Activated CD4-positive, alpha-beta T cell treated with anti-CD3 and anti-CD28 coated beads, Interleukin-2, amount 10 ng/mL, durations not matched to agents 7 days and 5 days (primary cell): ENCODE results near the gene MROH2B. TPM values are rescaled to one million over a fixed set of nuclear protein-coding genes. Genes with fewer than 3 reads are reported as not detected.
"Not testable (repeated sequence)": the region's sequence is repeated elsewhere in the genome, so short reads cannot be mapped to it uniquely, and the experiment has no call there.

ENCODE experiments used
- CTCF ChIA-PET: fragments of 350-600 bp; sonication (Branson Sonifier 250); formaldehyde crosslinking; loops from one replicate; lab custom pipeline; 2021; ENCODE audit warnings: antibody characterized with exemption; lab: Charles Lee
- POLR2A ChIA-PET: fragments of 350-600 bp; sonication (Branson Sonifier 250); formaldehyde crosslinking; loops from one replicate; lab custom pipeline; 2021; ENCODE audit warnings: antibody characterized with exemption; lab: Charles Lee
- DNase-seq: peaks from one replicate; pipeline ENCODE4 v3.0.0-alpha.2; 2020
- H3K27ac Mint-ChIP-seq: one replicate; pipeline ENCODE4 v1.8.0; 2021; ENCODE audit warnings: mild to moderate bottlenecking, moderate library complexity, mixed read lengths
- H3K27me3 Mint-ChIP-seq: one replicate; pipeline ENCODE4 v1.8.0; 2021; ENCODE audit warnings: mixed read lengths
- H3K36me3 Mint-ChIP-seq: one replicate; pipeline ENCODE4 v1.8.0; 2021; ENCODE audit warnings: low read depth, mixed read lengths
- H3K4me1 Mint-ChIP-seq: one replicate; pipeline ENCODE4 v1.8.0; 2021; ENCODE audit warnings: mixed read lengths
- H3K4me3 Mint-ChIP-seq: one replicate; pipeline ENCODE4 v1.8.0; 2021; ENCODE audit warnings: mild to moderate bottlenecking, moderate library complexity, mixed read lengths
- H3K9me3 Mint-ChIP-seq: one replicate; pipeline ENCODE4 v1.8.0; 2021; ENCODE audit warnings: mixed read lengths
- total RNA-seq, 2 experiments: library from RNA; stranded (reverse); gene quantifications; one replicate each; pipeline ENCODE4 v1.2.3, GENCODE V29; 2021

Gene MROH2B
- total RNA-seq, 2 experiments from 2014 or later, result not detected

DNA sequence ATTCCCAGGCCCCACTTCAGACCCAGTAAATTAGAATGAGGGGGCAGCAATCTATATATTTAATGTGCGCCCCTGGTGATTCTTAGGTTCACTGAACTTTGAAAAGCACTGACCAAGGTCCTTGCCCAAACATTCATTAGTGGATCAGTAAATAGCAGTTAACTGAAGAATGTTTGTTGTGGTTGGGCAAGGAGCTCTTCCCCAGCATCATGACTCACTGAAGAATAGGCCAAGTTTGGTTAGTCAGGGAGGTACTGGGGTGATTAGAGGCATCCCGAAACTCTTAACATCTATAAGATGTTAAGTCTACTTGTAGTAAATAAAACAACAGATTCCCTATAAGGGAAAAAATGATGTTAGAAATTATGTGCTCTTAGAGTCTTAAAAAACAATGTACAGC is 833 bp upstream of the MROH2B start:
- Mint-ChIP-seq H3K36me3 (no peaks in the 10 kb centered on the region), H3K4me1 (no peaks in the 10 kb centered on the region), H3K9me3 (no peaks in the 10 kb centered on the region), H3K4me3 (no peak overlapping the region), H3K27me3 (no peaks in the 10 kb centered on the region), H3K27ac (no peak overlapping the region)
- no peak for DNase-seq
- ChIA-PET CTCF (no interaction called here), POLR2A (no interaction called here)

DNA sequence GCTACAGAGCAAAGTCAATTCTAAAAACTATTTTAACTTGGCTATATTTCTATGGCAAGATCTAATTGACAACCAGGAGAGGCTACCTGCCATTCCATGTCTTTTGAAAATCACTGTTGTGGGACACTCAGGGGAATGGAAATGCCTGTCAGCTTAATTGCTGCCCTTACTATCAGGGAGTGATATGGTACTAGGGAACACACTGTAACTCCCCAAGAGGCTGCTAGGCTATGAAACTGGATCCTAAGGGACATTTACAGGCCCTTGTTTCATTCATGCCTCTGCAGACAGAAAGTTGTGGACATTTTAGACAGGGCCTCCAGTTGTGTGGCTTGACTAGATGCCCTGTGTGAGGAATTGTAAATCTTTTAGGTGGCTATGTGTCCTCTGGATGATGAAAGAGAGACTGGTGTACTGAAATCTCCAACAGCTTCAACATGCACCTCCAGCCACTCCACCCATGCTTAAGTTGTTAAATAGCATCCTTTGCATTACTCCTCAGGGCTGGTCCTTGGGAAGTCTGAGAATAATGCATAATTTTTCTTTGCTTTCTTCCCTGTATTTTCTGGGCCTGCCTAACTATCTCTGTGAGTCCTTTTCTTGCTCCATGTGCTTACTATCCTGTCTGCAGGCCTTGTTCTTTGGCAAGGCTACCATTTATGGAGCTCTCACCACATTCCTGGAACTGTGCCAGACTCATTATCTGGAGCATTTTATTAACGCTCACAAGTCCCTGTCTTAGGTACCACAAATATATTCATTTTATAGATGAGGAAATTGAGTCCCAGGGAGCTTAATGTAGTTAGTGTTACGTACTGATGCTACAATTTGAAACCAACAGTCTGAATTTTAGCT is 3.2 kb downstream of the MROH2B start:
- CTCF ChIA-PET, result interaction anchor here (1.4 kb wide), 1 partner anchor 12 kb away, joined by 3 read pairs; no protein-coding TSS in a partner anchor
- H3K9me3 Mint-ChIP-seq, result no peaks in the 10 kb centered on the region
- DNase-seq, result no peak
- POLR2A ChIA-PET, result no interaction called here
- H3K27ac Mint-ChIP-seq, result no peak overlapping the region
- H3K27me3 Mint-ChIP-seq, result no peaks in the 10 kb centered on the region
- no peaks in the 10 kb centered on the region for H3K36me3 Mint-ChIP-seq
- H3K4me3 Mint-ChIP-seq, result no peak overlapping the region
- no peaks in the 10 kb centered on the region for H3K4me1 Mint-ChIP-seq

DNA sequence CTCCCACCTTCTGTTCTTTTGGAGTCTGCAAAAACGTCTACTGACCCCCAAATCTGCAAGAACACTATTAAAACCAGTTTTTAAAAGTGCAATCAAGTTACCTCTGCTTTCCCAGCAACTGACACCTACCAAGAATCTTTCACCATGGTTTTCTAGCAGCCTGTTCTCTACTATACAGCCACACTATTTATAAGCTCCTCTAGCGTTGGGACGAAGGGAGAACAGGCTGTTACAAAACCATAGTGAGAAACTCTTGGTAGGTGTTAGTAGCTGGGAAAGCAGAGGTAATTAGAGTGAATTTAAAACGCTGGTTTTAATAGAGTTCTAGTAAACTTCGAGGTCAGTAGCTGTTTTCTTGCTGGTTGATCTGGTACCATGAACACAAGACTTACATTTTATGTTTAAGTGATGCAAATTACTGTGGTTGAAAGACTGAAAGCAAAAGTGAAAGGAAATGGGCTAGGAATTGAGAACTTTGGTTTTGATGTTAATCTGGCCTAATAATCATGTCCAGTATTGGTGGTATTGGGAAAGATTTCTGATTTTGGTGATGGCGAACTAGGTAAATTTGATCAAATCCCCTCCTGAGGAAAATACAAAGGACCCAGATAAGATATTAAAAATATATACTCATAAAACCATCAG is 5.3 kb downstream of the MROH2B start:
- CTCF ChIA-PET, result no interaction called here
- Mint-ChIP-seq H3K4me3 (no peak overlapping the region), H3K9me3 (no peaks in the 10 kb centered on the region), H3K36me3 (no peaks in the 10 kb centered on the region), H3K4me1 (no peaks in the 10 kb centered on the region), H3K27me3 (no peaks in the 10 kb centered on the region), H3K27ac (no peak overlapping the region)
- POLR2A ChIA-PET, result no interaction called here
- no peak for DNase-seq

DNA sequence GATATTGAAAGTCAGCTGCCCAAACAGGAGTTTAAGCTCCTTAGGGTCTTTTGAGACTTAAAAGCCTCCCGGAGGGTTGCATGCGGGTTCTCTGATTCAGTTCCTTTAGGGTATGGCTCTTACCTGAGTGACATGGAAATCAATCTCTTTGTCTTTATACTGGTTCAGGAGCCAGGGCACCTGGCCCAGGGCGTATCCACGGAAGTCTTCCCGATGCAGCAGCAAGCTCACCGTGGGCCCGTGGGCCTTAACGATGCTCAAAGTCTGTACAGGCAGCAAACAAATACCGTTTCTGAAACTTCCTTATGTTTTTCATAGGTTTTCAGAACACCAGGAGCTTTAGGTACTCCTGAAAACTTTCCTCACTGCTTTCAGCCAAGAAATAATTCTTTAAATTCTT is 13.2 kb downstream of the MROH2B start:
- no peak for DNase-seq
- H3K36me3 Mint-ChIP-seq, result no peaks in the 10 kb centered on the region
- peaks cover 2% of the 10 kb centered on the region for H3K9me3 Mint-ChIP-seq
- H3K4me3 Mint-ChIP-seq, result no peak overlapping the region
- H3K27me3 Mint-ChIP-seq, result no peaks in the 10 kb centered on the region
- CTCF ChIA-PET, result no interaction called here
- no peaks in the 10 kb centered on the region for H3K4me1 Mint-ChIP-seq
- POLR2A ChIA-PET, result no interaction called here
- H3K27ac Mint-ChIP-seq, result no peak overlapping the region

DNA sequence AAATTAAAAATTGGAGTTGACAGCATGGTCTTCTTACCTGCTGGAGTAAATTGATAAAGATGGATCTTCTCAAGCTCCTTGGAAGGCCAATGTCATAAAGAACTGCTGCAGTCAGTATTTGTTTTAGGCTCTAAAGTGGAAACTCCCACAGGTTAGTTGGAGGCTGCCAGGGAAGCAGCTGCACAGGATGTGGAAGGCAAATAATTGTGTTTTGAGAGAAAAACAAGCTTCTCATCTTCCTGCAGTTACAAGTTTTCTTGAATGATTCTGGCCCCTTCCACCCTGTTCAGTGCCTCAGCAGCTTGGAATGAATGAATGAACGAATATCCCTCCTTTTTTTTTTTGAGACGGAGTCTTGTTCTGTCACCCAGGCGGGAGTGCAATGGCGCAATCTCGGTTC is 13.9 kb downstream of the MROH2B start:
- POLR2A ChIA-PET, result no interaction called here
- peaks cover 2% of the 10 kb centered on the region for H3K9me3 Mint-ChIP-seq
- H3K4me3 Mint-ChIP-seq, result no peak overlapping the region
- H3K27me3 Mint-ChIP-seq, result no peaks in the 10 kb centered on the region
- CTCF ChIA-PET, result no interaction called here
- no peak overlapping the region for H3K27ac Mint-ChIP-seq
- no peak for DNase-seq
- no peaks in the 10 kb centered on the region for H3K36me3 Mint-ChIP-seq
- no peaks in the 10 kb centered on the region for H3K4me1 Mint-ChIP-seq

DNA sequence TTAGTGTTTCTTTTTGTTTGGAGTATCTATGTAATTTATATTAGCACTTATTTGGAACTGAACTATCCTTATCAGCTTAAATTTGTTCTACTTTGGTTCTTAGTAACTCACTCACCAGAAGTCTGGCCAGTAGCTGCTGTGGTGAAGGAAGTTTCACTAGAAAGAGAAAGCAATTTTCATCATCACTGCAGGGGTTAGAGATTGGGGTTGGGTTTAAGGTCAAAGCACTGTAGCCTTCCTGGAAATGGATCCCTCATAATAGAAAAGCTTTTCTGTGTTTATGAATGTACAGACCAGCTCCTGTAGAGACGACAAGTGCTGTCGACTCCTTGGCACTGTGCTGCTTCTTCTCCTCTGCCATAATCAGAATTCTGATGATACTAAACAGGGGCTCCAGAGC is 22.2 kb downstream of the MROH2B start:
- Mint-ChIP-seq H3K27me3 (peaks cover 2% of the 10 kb centered on the region), H3K27ac (no peak overlapping the region), H3K9me3 (no peaks in the 10 kb centered on the region), H3K4me3 (no peak overlapping the region), H3K36me3 (no peaks in the 10 kb centered on the region), H3K4me1 (no peaks in the 10 kb centered on the region)
- CTCF ChIA-PET, result interaction anchor here (0.5 kb wide), 1 partner anchor 35 kb away, joined by 3 read pairs; no protein-coding TSS in a partner anchor
- POLR2A ChIA-PET, result interaction anchor here (0.6 kb wide), 1 partner anchor 1405 kb away, joined by 3 read pairs; no protein-coding TSS in a partner anchor
- no peak for DNase-seq

DNA sequence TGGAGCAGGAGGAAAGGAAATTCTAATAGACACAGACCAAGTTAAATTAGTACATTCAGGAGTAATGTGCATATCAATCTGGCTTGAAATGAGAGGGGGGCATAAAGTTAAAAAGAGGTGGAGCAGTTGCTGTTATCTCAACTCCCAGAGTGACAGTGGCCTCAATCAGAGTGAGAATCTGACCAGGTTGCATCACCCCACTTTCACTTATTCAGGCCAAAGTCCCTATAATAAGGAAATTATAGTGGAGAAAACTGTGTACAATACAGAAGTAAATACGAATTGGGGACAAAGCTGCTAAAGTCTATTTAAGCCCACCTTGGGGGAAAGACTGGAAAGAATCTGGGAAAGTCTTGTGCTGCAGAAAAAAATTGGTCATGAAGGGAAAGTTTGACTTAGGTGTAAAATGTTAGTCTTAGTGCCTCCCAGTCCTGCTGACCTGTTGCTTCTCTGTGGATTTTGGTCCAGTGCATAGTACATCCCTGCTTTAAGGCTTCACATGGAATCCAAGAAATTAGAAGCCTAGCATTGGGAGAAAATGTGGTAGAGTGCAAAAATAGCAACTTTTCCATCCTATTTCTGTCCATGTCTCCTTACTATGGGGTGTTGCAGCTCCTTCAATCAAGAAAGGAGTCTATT is 27.9 kb downstream of the MROH2B start:
- Mint-ChIP-seq H3K4me3 (no peak overlapping the region), H3K27me3 (peaks cover 2% of the 10 kb centered on the region), H3K9me3 (no peaks in the 10 kb centered on the region), H3K36me3 (no peaks in the 10 kb centered on the region), H3K4me1 (no peaks in the 10 kb centered on the region), H3K27ac (no peak overlapping the region)
- CTCF ChIA-PET, result no interaction called here
- POLR2A ChIA-PET, result no interaction called here
- DNase-seq, result no peak

DNA sequence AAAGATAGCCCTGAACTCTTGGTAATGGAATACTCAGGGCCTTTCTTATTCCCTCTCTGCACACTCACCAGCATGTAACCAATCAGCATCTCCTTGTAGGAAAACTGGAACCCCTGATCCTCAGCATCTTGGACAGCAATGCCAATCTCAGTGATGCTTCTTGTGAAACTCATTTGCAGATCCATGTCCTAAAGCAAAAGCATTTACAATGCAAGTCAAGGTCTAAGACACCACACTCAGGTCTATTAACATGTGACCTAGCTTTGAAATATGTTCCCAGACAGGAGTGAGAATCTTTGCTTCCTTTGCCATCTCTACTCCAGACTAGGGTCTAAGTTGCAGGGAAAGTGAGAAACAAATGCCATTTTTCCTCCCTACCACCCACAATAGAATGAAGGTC is 38.2 kb downstream of the MROH2B start:
- ChIA-PET CTCF (no interaction called here), POLR2A (no interaction called here)
- Mint-ChIP-seq H3K9me3 (no peaks in the 10 kb centered on the region), H3K27ac (no peak overlapping the region), H3K36me3 (no peaks in the 10 kb centered on the region), H3K27me3 (no peaks in the 10 kb centered on the region), H3K4me3 (no peak overlapping the region), H3K4me1 (no peaks in the 10 kb centered on the region)
- DNase-seq, result no peak

DNA sequence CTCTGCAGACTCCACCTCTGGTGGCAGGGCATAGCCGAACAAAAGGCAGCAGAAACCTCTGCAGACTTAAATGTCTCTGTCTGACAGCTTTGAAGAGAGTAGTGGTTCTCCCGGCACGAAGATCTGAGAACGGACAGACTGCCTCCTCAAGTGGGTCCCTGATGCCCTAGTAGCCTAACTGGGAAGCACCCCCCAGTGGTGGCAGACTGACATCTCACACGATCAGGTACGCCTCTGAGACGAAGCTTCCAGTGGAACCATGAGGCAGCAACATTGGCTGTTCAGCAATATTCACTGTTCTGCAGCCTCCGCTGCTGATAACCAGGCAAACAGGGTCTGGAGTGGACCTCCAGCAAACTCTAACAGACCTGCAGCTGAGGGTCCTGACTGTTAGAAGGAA is 48.5 kb downstream of the MROH2B start:
- H3K27me3 Mint-ChIP-seq, H3K4me1 Mint-ChIP-seq, H3K36me3 Mint-ChIP-seq, H3K9me3 Mint-ChIP-seq, H3K4me3 Mint-ChIP-seq, POLR2A ChIA-PET, CTCF ChIA-PET, DNase-seq, H3K27ac Mint-ChIP-seq: not testable (repeated sequence)

DNA sequence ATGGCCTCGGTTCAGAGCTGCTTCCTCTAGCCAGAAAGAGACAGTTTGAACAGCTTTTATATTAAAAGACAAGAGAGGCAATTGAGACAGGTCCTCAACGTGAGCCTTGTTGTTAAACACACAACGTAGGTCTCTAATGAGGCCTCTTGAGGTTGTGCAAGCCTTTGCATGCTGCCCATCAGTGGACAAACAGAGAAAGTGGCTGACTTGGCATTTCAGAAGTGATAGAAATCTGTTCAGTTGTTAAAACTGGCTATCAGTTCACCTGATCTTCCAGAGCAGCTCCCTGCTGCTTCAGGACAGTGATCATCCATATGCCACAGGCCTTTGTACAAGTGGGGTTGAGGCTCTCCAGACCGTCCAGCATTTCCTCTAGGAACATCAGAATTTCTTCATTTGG is 58.8 kb downstream of the MROH2B start:
- ChIA-PET POLR2A (no interaction called here), CTCF (no interaction called here)
- no peaks in the 10 kb centered on the region for H3K9me3 Mint-ChIP-seq
- H3K4me1 Mint-ChIP-seq, result no peaks in the 10 kb centered on the region
- no peaks in the 10 kb centered on the region for H3K36me3 Mint-ChIP-seq
- DNase-seq, result no peak
- H3K27me3 Mint-ChIP-seq, result peaks cover 2% of the 10 kb centered on the region
- H3K27ac Mint-ChIP-seq, result no peak overlapping the region
- no peak overlapping the region for H3K4me3 Mint-ChIP-seq

DNA sequence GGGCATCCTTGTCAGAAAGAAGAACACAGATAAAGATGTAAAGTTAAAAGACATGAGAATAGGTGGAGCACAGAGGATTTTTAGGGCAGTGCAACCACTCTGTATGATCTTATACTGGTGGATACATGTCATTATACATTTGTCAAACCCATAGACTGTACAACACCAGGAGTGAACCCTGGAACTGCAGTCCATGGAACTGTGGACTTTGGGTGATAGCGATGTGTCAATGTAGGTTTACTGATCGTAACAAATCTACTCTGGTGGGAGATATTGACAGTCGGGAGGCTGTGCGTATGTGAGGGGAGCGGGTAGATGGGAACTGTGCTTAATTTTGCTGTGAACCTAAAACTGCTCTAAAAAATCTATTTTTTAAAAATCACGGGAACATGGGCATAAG is 60.6 kb downstream of the MROH2B start:
- Mint-ChIP-seq H3K27ac (no peak overlapping the region), H3K36me3 (no peaks in the 10 kb centered on the region), H3K4me1 (no peaks in the 10 kb centered on the region), H3K4me3 (no peak overlapping the region), H3K9me3 (no peaks in the 10 kb centered on the region), H3K27me3 (peaks cover 2% of the 10 kb centered on the region)
- POLR2A ChIA-PET, result no interaction called here
- CTCF ChIA-PET, result no interaction called here
- no peak for DNase-seq

DNA sequence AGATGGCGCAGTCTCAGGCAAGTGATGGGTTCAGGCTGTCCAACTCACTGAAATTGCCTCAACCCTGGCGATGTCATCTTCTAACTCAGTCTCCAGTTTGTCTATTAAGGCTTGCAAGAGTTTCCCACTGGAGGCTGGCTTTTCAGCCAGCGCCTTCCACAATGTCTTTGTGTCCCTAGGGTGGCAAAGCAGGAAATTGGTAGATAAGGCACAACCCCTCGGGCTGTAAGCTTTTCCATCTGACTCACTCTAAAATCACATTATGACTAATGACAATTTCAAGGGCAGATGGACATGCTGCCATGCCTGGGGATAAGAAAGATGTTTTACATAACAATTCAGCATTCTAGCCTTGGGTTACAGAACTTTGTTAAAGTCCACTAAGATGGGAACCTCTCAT is 61.9 kb downstream of the MROH2B start:
- H3K9me3 Mint-ChIP-seq, result no peaks in the 10 kb centered on the region
- no peaks in the 10 kb centered on the region for H3K4me1 Mint-ChIP-seq
- H3K36me3 Mint-ChIP-seq, result no peaks in the 10 kb centered on the region
- H3K27ac Mint-ChIP-seq, result no peak overlapping the region
- ChIA-PET CTCF (no interaction called here), POLR2A (no interaction called here)
- H3K27me3 Mint-ChIP-seq, result no peaks in the 10 kb centered on the region
- DNase-seq, result no peak
- H3K4me3 Mint-ChIP-seq, result no peak overlapping the region

DNA sequence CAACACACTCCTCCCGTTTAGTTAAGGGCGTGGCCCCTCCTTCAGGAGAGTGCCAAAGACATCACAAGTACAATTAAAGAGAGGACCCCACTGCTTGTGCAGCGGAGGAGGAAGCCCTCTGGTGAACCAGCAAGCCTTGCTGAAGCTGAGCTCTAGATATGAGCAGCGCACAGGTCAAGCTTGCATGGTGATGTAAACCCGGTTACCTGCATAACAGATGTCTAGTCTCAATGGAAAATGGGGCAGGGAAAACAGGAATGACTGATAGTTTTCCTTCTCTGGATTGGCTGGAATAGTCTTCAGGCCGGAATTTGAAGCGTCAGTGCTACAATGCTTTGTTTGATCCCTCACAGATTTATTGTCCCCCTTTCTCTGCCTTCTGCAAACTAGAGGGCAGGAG is 66.2 kb downstream of the MROH2B start:
- Mint-ChIP-seq H3K9me3 (no peaks in the 10 kb centered on the region), H3K36me3 (no peaks in the 10 kb centered on the region), H3K4me1 (no peaks in the 10 kb centered on the region), H3K27me3 (no peaks in the 10 kb centered on the region), H3K27ac (no peak overlapping the region), H3K4me3 (no peak overlapping the region)
- no peak for DNase-seq
- ChIA-PET CTCF (no interaction called here), POLR2A (no interaction called here)
